Loucy (cell line): ENCODE data around the gene GJB4.

Experiments
- H2AFZ ChIP-seq: fragments of 200-600 bp; sonication (generic); 2 replicates; pipeline ENCODE4 v1.6.0; 2016; ENCODE audit warnings: antibody characterized with exemption, mild to moderate bottlenecking, low read length, moderate library complexity
- H3F3A ChIP-seq: fragments of 200-600 bp; 2 replicates; pipeline ENCODE4 v1.6.0; 2016; ENCODE audit warnings: antibody characterized with exemption, low read depth, mild to moderate bottlenecking
- H3K27me3 ChIP-seq: fragments of 200-600 bp; sonication (generic); 2 replicates; pipeline ENCODE4 v1.6.1; 2014; ENCODE audit warnings: low read length, mild to moderate bottlenecking; ENCODE audit not compliant: insufficient read depth, poor library complexity, severe bottlenecking
- H3K36me3 ChIP-seq: fragments of 200-600 bp; sonication (generic); 2 replicates; pipeline ENCODE4 v1.6.1; 2016; ENCODE audit warnings: low read length; ENCODE audit not compliant: insufficient read depth
- H3K4me1 ChIP-seq: fragments of 200-600 bp; sonication (generic); 2 replicates; pipeline ENCODE4 v1.5.1; 2014; ENCODE audit warnings: low read length, mild to moderate bottlenecking; ENCODE audit not compliant: insufficient read depth, poor library complexity, severe bottlenecking
- H3K4me2 ChIP-seq: fragments of 200-600 bp; sonication (generic); 2 replicates; pipeline ENCODE4 v1.6.0; 2014; ENCODE audit warnings: antibody characterized with exemption, low read length, low read depth, mild to moderate bottlenecking; ENCODE audit not compliant: poor library complexity, severe bottlenecking
- H3K4me3 ChIP-seq: fragments of 200-600 bp; sonication (generic); 2 replicates; pipeline ENCODE4 v1.5.1; 2014; ENCODE audit warnings: low read length, mild to moderate bottlenecking, mixed read lengths; ENCODE audit not compliant: poor library complexity, severe bottlenecking
- H3K79me2 ChIP-seq: fragments of 200-600 bp; sonication (generic); 2 replicates; pipeline ENCODE4 v1.6.1; 2014; ENCODE audit warnings: low read length; ENCODE audit not compliant: insufficient read depth
- H3K9ac ChIP-seq: fragments of 200-600 bp; sonication (generic); 2 replicates; pipeline ENCODE4 v1.6.0; 2014; ENCODE audit warnings: mild to moderate bottlenecking, low read depth, low read length, moderate library complexity; ENCODE audit not compliant: poor library complexity, severe bottlenecking
- H3K9me2 ChIP-seq: fragments of 200-600 bp; sonication (generic); replicated peaks from 2 replicates; pipeline ENCODE4 v1.6.1; 2016; ENCODE audit warnings: low read depth, low read length, mixed read lengths
- H3K9me3 ChIP-seq: fragments of 200-600 bp; sonication (generic); 2 replicates; pipeline ENCODE4 v1.6.1; 2014; ENCODE audit warnings: mild to moderate bottlenecking, antibody characterized with exemption, low read length, low read depth; ENCODE audit not compliant: insufficient read depth
- H4K20me1 ChIP-seq: fragments of 200-600 bp; sonication (generic); 2 replicates; pipeline ENCODE4 v1.6.0; 2014; ENCODE audit warnings: antibody characterized with exemption, low read length, mild to moderate bottlenecking; ENCODE audit not compliant: insufficient read depth, poor library complexity, severe bottlenecking
- EZH2phosphoT487 ChIP-seq: fragments of 200-600 bp; IDR thresholded peaks from 2 replicates; pipeline ENCODE4 v1.6.1; 2018; ENCODE audit warnings: antibody characterized with exemption, mild to moderate bottlenecking, moderate library complexity, borderline replicate concordance
- TF ChIP-seq, protein P1 (sequence below): fragments of 200-600 bp; sonication (generic); conservative IDR thresholded peaks from 2 replicates; pipeline ENCODE4 v1.5.1; 2014; ENCODE audit warnings: mild to moderate bottlenecking, antibody characterized with exemption, low read length

Gene GJB4

DNA sequence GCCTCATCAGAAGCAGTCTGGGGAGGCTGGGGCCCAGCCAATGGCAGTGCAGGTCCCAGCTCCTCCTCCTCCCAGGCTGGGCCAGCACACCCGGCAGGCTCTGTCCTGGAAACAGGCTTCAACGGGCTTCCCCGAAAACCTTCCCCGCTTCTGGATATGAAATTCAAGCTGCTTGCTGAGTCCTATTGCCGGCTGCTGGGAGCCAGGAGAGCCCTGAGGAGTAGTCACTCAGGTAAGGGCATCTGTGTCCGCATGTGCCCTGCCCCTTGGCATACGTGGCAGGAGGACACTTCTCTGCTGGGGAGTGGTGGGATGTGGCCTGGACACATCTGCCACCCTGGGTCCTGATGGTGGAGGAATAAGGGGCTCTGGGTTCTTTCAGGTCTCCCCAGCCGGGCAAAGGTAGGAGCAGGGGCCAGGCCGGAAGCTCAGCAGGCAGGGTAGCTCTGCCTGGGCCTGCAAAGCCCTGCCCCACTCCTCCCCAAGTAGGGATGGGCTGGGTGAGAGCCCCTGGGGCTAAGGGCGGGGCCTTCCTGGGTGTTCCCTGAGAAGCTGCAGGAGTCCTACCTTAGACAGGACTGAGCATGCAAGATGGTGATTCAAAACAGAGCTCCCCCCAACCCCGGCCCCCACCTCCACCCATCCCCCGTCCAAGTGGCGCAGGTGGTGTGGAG lies 4.4 kb upstream of the GJB4 start, which contains the start of gene GJB5:
GJB5 (plus strand) TSS at position 84 of the 674 bp plus-strand sequence. CDS start 2,284 bp downstream, outside the sequence.
- no peaks in the 10 kb centered on the region for H3K9me3 ChIP-seq
- no peak within 1 kb of the TSS for H3K9ac ChIP-seq
- H3K27me3 ChIP-seq: no peaks in the 10 kb centered on the region
- TF ChIP-seq, protein P1, sequence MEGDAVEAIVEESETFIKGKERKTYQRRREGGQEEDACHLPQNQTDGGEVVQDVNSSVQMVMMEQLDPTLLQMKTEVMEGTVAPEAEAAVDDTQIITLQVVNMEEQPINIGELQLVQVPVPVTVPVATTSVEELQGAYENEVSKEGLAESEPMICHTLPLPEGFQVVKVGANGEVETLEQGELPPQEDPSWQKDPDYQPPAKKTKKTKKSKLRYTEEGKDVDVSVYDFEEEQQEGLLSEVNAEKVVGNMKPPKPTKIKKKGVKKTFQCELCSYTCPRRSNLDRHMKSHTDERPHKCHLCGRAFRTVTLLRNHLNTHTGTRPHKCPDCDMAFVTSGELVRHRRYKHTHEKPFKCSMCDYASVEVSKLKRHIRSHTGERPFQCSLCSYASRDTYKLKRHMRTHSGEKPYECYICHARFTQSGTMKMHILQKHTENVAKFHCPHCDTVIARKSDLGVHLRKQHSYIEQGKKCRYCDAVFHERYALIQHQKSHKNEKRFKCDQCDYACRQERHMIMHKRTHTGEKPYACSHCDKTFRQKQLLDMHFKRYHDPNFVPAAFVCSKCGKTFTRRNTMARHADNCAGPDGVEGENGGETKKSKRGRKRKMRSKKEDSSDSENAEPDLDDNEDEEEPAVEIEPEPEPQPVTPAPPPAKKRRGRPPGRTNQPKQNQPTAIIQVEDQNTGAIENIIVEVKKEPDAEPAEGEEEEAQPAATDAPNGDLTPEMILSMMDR: no peak
- TF ChIP-seq EZH2phosphoT487: no peak
- no peaks in the 10 kb centered on the region for H3K4me1 ChIP-seq
- no peak within 1 kb of the TSS for H2AFZ ChIP-seq
- H3F3A ChIP-seq: no peaks in the 10 kb centered on the region
- no peak within 1 kb of the TSS for H3K4me3 ChIP-seq
- H3K4me2 ChIP-seq: no peak within 1 kb of the TSS
- no peaks in the 10 kb centered on the region for H3K9me2 ChIP-seq
- H3K36me3 ChIP-seq: no peaks in the 10 kb centered on the region
- H3K79me2 ChIP-seq: no peaks in the 10 kb centered on the region
- no peaks in the 10 kb centered on the region for H4K20me1 ChIP-seq

DNA sequence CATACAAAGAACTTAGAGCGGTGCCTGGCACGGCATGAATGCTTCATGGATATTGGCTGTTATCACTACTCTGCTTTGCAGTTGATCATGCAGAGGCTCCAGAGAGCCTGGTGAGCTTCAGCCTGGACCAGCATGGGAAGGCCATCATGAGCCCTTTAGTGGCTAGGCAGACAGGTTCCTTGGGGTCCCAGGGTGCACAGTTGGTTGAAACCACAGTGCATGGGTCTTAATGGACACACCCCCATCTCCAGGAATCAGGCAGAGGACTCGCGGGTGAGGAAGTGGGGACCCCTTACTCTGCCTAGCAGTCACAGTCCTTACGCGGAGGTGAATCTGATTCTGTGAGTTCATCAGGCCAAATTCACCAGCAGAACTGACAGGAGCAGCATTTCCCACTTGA lies 3.6 kb upstream of the GJB4 start:
- H3K4me2 ChIP-seq: no peak overlapping the region
- H3K36me3 ChIP-seq: no peaks in the 10 kb centered on the region
- H3K4me3 ChIP-seq: no peak overlapping the region
- H3K4me1 ChIP-seq: no peaks in the 10 kb centered on the region
- no peaks in the 10 kb centered on the region for H3K9me3 ChIP-seq
- H3F3A ChIP-seq: no peaks in the 10 kb centered on the region
- H2AFZ ChIP-seq: no peak overlapping the region
- H3K9ac ChIP-seq: no peak overlapping the region
- H3K27me3 ChIP-seq: no peaks in the 10 kb centered on the region
- no peaks in the 10 kb centered on the region for H4K20me1 ChIP-seq
- H3K79me2 ChIP-seq: no peaks in the 10 kb centered on the region
- TF ChIP-seq, protein P1: no peak
- TF ChIP-seq EZH2phosphoT487: no peak
- no peaks in the 10 kb centered on the region for H3K9me2 ChIP-seq

DNA sequence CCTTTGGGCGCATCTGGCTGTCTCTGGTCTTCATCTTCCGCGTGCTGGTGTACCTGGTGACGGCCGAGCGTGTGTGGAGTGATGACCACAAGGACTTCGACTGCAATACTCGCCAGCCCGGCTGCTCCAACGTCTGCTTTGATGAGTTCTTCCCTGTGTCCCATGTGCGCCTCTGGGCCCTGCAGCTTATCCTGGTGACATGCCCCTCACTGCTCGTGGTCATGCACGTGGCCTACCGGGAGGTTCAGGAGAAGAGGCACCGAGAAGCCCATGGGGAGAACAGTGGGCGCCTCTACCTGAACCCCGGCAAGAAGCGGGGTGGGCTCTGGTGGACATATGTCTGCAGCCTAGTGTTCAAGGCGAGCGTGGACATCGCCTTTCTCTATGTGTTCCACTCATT lies 2.2 kb upstream of the GJB4 start:
- Histone ChIP-seq H3K4me2 (no peak overlapping the region), H3K9me2 (no peaks in the 10 kb centered on the region), H3F3A (no peaks in the 10 kb centered on the region), H3K9ac (no peak overlapping the region), H3K4me1 (no peaks in the 10 kb centered on the region), H3K4me3 (no peak overlapping the region), H2AFZ (no peak overlapping the region), H3K27me3 (no peaks in the 10 kb centered on the region), H3K36me3 (no peaks in the 10 kb centered on the region), H4K20me1 (no peaks in the 10 kb centered on the region), H3K9me3 (no peaks in the 10 kb centered on the region), H3K79me2 (no peaks in the 10 kb centered on the region)
- TF ChIP-seq, protein P1: no peak
- TF ChIP-seq EZH2phosphoT487: no peak
